PFSK-1 (cell line): ENCODE measurements around the gene ITGAX.

Experiments used
- FOXP2 ChIP-seq: optimal IDR thresholded peaks from 2 replicates; pipeline ENCODE3; 2011; ENCODE audit warnings: borderline replicate concordance, control low read depth, inconsistent platforms; ENCODE audit not compliant: insufficient read depth; ENCODE audit errors: extremely low read length, extremely low read depth
- POLR2AphosphoS5 ChIP-seq: IDR thresholded peaks from 2 replicates; pipeline ENCODE4 v1.6.1; 2012; ENCODE audit warnings: low read depth, mild to moderate bottlenecking, control low read depth, low read length, moderate library complexity
- REST ChIP-seq, 2 experiments: IDR thresholded peaks; 2 replicates each; pipeline versions ENCODE4 v1.6.1 to v1.8.0; 2011 to 2012; ENCODE audit warnings: low read depth in 2 of 2, low read length in 2 of 2, control low read depth in 1 of 2, inconsistent platforms in 1 of 2, mild to moderate bottlenecking in 1 of 2, moderate library complexity in 1 of 2; ENCODE audit not compliant: insufficient read depth in 1 of 2
- SIN3A ChIP-seq: IDR thresholded peaks from 2 replicates; pipeline ENCODE4 v1.6.1; 2012; ENCODE audit warnings: mild to moderate bottlenecking, low read length, moderate library complexity, borderline replicate concordance; ENCODE audit not compliant: insufficient read depth
- TAF1 ChIP-seq: IDR thresholded peaks from 2 replicates; pipeline ENCODE4 v1.6.1; 2012; ENCODE audit warnings: low read length, control low read depth, borderline replicate concordance; ENCODE audit not compliant: insufficient read depth

ITGAX gene

GRCh38 chr16:31423801-31424200 is 68.8 kb downstream of the ITGAX start:
- no peak for TF ChIP-seq POLR2AphosphoS5
- TF ChIP-seq FOXP2 = no peak
- no peak for TF ChIP-seq REST (IDR thresholded peaks at IDR 0.05; ENCODE audit: insufficient read depth in 1 of 2, low read depth in 2 of 2, low read length in 2 of 2)
- TF ChIP-seq SIN3A = no peak
- no peak for TF ChIP-seq TAF1

GRCh38 chr16:31427441-31428278 is 72.7 kb downstream of the ITGAX start:
- TF ChIP-seq FOXP2 (no peak), SIN3A (no peak), POLR2AphosphoS5 (no peak), REST (IDR thresholded peaks at IDR 0.05; ENCODE audit: insufficient read depth in 1 of 2, low read depth in 2 of 2, low read length in 2 of 2) (no peak), TAF1 (no peak)

- TF ChIP-seq TAF1 = no peak
- TF ChIP-seq POLR2AphosphoS5 = no peak
- TF ChIP-seq SIN3A = no peak
Observed at GRCh38 chr16:31428279-31428597, 73.3 kb downstream of the ITGAX start, which contains the start of gene COX6A2. TSS of gene COX6A2 (minus strand) at chr16:31428360. CDS start at chr16:31428325, 35 bp downstream.

GRCh38 chr16:31428638-31429247 is 73.8 kb downstream of the ITGAX start:
- TF ChIP-seq REST (IDR thresholded peaks at IDR 0.05; ENCODE audit: insufficient read depth in 1 of 2, low read depth in 2 of 2, low read length in 2 of 2) (no peak), POLR2AphosphoS5 (no peak), SIN3A (no peak), FOXP2 (no peak), TAF1 (no peak)

- TF ChIP-seq SIN3A (no peak), REST (IDR thresholded peaks at IDR 0.05; ENCODE audit: insufficient read depth in 1 of 2, low read depth in 2 of 2, low read length in 2 of 2) (no peak), TAF1 (no peak), FOXP2 (no peak), POLR2AphosphoS5 (no peak)
Observed at GRCh38 chr16:31429314-31429713, 74.3 kb downstream of the ITGAX start.
